ENCODE results near the gene ARL15. TPM values are rescaled to one million over a fixed set of nuclear protein-coding genes. Genes with fewer than 3 reads are reported as not detected.

ARL15 gene
- total RNA-seq, 1 donor from 2014 or later: 42.3 TPM

DNA sequence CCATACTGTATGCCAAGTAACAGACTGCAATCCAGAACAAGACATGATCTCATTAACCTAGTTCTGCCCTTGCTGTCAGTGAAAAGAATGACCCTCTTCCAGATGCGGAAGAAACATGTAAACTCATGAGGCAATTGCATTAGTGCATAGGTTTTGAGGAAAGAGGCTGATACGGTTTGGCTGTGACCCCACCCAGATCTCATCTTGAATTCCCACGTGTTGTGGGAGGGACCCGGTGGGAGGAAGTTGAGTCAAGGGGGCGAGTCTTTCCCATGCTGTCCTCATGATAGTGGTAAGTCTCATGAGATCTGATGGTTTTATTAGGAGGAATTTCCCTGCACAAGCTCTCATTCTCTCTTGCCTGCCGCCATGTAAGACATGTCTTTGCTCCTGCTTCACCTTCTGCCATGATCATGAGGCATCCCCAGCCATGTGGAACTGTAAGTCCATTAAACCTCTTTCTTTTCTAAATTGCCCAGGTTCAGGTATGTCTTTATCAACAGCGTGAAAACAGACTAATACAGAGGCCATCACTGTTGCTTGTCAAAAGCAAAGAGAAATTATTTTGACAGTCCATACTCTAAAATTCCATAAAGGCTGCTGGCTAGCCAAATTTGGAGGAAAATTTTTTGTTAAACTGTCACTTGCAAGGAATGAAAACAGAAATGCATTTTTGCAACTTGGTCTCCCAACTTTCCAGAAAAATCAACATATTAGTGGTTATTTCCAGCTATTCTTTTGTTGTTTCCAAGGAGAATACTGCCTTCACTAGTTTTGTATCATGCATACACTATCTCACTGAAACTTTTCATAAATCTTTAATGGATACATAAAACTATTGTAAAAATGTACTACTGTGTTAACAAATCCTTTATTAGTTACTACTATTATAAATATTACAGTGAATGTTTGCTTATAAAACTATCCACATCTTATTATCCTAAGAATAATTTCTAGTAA is 3.2 kb upstream of the ARL15 start:
- H3K27me3 ChIP-seq (ENCODE audit: control insufficient read depth in 3 of 3, insufficient read depth in 3 of 3, low read length in 3 of 3): no peaks in the 10 kb centered on the region
- no peak overlapping the region for H3K4me3 ChIP-seq (ENCODE audit: low read length in 3 of 3)
- H3K27ac ChIP-seq (ENCODE audit: low read depth, low read length): no peak overlapping the region
- H3K4me1 ChIP-seq (ENCODE audit: control insufficient read depth in 3 of 3, insufficient read depth in 3 of 3, low read length in 3 of 3): peaks cover 10 to 15% (median 14%) of the 10 kb centered on the region in 3 donors
- no peaks in the 10 kb centered on the region for H3K9me3 ChIP-seq (ENCODE audit: control insufficient read depth in 3 of 3, low read length in 3 of 3)
- H3K36me3 ChIP-seq (ENCODE audit: control insufficient read depth in 3 of 3, insufficient read depth in 3 of 3, low read length in 3 of 3): no peaks in the 10 kb centered on the region
- no peak overlapping the region for H3K9ac ChIP-seq (ENCODE audit: low read depth in 1 of 3, low read length in 3 of 3)

DNA sequence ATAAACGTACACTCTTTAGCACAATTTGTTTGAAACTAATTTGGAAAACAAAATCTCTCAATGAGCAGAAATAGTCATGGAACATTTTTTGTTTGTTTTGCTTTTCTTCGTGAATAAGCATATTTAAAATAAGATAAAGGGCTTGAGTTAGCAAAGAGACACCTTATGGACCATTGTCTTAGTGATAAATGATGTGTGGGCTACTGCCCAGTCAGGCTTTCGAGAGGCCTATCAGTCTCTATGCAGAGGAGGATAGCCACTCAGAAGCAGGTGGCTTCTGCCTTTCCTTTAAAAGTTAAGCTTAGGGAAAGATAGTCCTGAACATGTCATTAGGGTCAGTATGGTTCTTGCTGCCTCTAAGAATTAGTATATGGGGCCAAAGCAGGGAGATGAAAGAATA is 2.1 kb upstream of the ARL15 start:
- no peak overlapping the region for H3K9ac ChIP-seq (ENCODE audit: low read depth in 1 of 3, low read length in 3 of 3)
- peaks cover 10 to 15% (median 14%) of the 10 kb centered on the region in 3 donors for H3K4me1 ChIP-seq (ENCODE audit: control insufficient read depth in 3 of 3, insufficient read depth in 3 of 3, low read length in 3 of 3)
- H3K27ac ChIP-seq (ENCODE audit: low read depth, low read length): no peak overlapping the region
- no peak overlapping the region for H3K4me3 ChIP-seq (ENCODE audit: low read length in 3 of 3)
- no peaks in the 10 kb centered on the region for H3K9me3 ChIP-seq (ENCODE audit: control insufficient read depth in 3 of 3, low read length in 3 of 3)
- H3K27me3 ChIP-seq (ENCODE audit: control insufficient read depth in 3 of 3, insufficient read depth in 3 of 3, low read length in 3 of 3): no peaks in the 10 kb centered on the region
- no peaks in the 10 kb centered on the region for H3K36me3 ChIP-seq (ENCODE audit: control insufficient read depth in 3 of 3, insufficient read depth in 3 of 3, low read length in 3 of 3)

DNA sequence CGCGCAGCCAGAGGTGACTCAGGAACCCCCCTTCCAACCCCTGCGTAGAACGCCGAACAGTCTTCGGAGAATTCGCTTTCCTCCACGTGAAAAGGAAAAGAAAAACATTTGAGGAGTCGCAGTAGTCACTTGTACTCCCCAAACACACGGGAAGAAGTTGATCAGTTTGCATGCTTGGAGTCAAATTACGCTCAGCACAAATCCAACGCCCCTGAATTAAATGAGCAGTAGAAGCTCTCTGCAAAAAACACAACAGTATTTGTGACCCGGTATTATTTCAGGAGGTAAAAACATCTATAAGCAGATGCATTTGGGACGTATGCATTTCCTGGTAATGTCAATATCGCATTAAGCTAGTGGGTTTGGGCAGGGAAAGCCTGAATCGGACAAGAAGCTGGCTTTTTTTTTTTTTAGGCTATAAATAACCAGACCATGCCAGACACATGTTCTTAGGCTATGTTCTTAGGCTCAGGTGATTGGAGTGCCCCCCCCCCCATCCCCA is 854 bp upstream of the ARL15 start:
- Histone ChIP-seq H3K4me1 (ENCODE audit: control insufficient read depth in 3 of 3, insufficient read depth in 3 of 3, low read length in 3 of 3) (peaks cover 10 to 15% (median 14%) of the 10 kb centered on the region in 3 donors), H3K9me3 (ENCODE audit: control insufficient read depth in 3 of 3, low read length in 3 of 3) (no peaks in the 10 kb centered on the region), H3K9ac (ENCODE audit: low read depth in 1 of 3, low read length in 3 of 3) (peak overlapping the region; percentile 81 to 94 (median 93)), H3K36me3 (ENCODE audit: control insufficient read depth in 3 of 3, insufficient read depth in 3 of 3, low read length in 3 of 3) (no peaks in the 10 kb centered on the region), H3K4me3 (ENCODE audit: low read length in 3 of 3) (peak overlapping the region; percentile 92 to 97 (median 94)), H3K27me3 (ENCODE audit: control insufficient read depth in 3 of 3, insufficient read depth in 3 of 3, low read length in 3 of 3) (no peaks in the 10 kb centered on the region), H3K27ac (ENCODE audit: low read depth, low read length) (peak overlapping the region; percentile 74)

DNA sequence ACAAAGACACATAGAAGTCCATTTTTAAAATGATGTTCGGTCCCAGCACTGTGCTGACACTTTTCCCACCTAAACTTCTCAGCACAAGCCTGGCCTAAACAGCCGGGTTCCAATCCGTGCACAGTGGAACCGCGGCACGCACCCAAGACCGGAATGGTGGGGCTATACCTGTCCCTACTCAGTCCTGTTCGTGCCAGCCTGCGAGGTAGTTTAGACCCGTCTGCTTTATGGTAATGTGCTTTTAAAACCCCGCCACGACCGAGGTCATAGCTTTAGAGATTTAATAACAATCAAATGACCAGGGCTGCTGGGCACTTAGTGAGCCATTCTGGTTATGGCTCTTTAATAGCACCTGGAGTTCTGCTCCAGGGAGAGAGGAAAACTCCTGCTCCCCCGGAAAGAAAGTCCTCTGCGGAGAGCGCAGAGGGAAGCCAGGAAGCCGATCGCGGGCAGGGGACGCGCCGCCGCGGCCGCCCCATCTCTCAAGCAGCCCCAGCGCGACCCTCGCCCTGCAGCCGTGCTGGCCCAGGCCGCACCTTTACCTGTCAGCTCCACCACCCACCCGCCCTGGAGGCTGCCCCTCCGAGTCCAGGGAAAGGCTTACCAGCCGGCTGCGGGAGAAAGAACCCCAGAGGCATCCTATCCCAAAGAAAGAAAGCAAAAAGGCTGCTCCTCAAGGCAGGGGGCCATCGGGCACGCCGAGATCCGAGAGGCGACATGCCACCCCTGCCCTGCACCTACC is 511 bp downstream of the ARL15 start:
- Histone ChIP-seq H3K9me3 (ENCODE audit: control insufficient read depth in 3 of 3, low read length in 3 of 3) (no peaks in the 10 kb centered on the region), H3K4me3 (ENCODE audit: low read length in 3 of 3) (peak overlapping the region; percentile 92 to 97 (median 94)), H3K36me3 (ENCODE audit: control insufficient read depth in 3 of 3, insufficient read depth in 3 of 3, low read length in 3 of 3) (no peaks in the 10 kb centered on the region), H3K9ac (ENCODE audit: low read depth in 1 of 3, low read length in 3 of 3) (peak overlapping the region; percentile 93 to 94 (median 94)), H3K4me1 (ENCODE audit: control insufficient read depth in 3 of 3, insufficient read depth in 3 of 3, low read length in 3 of 3) (peaks cover 10 to 15% (median 14%) of the 10 kb centered on the region in 3 donors), H3K27me3 (ENCODE audit: control insufficient read depth in 3 of 3, insufficient read depth in 3 of 3, low read length in 3 of 3) (no peaks in the 10 kb centered on the region), H3K27ac (ENCODE audit: low read depth, low read length) (peak overlapping the region; percentile 74)

DNA sequence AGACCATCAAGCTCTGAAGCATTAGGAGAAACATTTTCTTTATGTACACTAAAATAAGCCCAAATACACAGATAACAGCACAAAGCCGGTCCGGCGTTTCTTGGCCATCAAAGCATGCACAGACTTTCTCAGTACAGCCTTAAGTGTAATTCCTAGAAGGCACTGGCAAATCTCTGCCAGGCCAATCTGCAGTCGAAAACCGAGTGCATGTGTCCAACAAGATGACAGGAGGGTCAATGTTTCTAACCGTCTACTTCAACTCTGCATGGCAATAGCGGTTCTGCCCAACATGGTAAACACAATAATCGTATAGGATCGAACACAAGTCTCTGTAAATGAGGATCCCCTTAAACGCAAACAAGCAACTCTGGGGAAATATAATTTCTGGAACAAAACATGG is 1.1 kb downstream of the ARL15 start:
- Histone ChIP-seq H3K4me1 (ENCODE audit: control insufficient read depth in 3 of 3, insufficient read depth in 3 of 3, low read length in 3 of 3) (peaks cover 10 to 15% (median 14%) of the 10 kb centered on the region in 3 donors), H3K27me3 (ENCODE audit: control insufficient read depth in 3 of 3, insufficient read depth in 3 of 3, low read length in 3 of 3) (no peaks in the 10 kb centered on the region), H3K9me3 (ENCODE audit: control insufficient read depth in 3 of 3, low read length in 3 of 3) (no peaks in the 10 kb centered on the region), H3K4me3 (ENCODE audit: low read length in 3 of 3) (peak overlapping the region; percentile 92 to 97 (median 94)), H3K9ac (ENCODE audit: low read depth in 1 of 3, low read length in 3 of 3) (peak overlapping the region; percentile 93 to 94 (median 94)), H3K27ac (ENCODE audit: low read depth, low read length) (no peak overlapping the region), H3K36me3 (ENCODE audit: control insufficient read depth in 3 of 3, insufficient read depth in 3 of 3, low read length in 3 of 3) (no peaks in the 10 kb centered on the region)

DNA sequence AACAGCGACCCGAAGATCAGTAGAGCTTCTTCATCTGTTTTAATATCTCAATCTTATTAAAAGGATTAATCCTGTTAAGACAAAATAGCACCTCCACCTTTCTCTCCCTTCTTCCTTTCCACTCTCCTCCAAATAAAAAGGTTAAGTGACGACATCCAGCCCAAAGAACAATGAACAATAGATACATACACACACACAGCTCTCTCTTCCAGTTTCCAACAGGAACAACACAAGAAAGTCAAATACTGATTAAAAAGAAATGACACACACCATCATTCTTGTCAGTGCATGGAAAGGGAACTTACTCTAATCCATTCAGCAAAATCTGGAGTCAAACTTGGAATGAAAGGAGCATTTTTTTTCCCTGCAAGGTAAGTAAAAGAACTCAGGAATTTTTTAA is 2.8 kb downstream of the ARL15 start:
- Histone ChIP-seq H3K27me3 (ENCODE audit: control insufficient read depth in 3 of 3, insufficient read depth in 3 of 3, low read length in 3 of 3) (no peaks in the 10 kb centered on the region), H3K9ac (ENCODE audit: low read depth in 1 of 3, low read length in 3 of 3) (no peak overlapping the region), H3K9me3 (ENCODE audit: control insufficient read depth in 3 of 3, low read length in 3 of 3) (no peaks in the 10 kb centered on the region), H3K36me3 (ENCODE audit: control insufficient read depth in 3 of 3, insufficient read depth in 3 of 3, low read length in 3 of 3) (no peaks in the 10 kb centered on the region), H3K27ac (ENCODE audit: low read depth, low read length) (no peak overlapping the region), H3K4me3 (ENCODE audit: low read length in 3 of 3) (no peak overlapping the region), H3K4me1 (ENCODE audit: control insufficient read depth in 3 of 3, insufficient read depth in 3 of 3, low read length in 3 of 3) (peaks cover 10 to 15% (median 14%) of the 10 kb centered on the region in 3 donors)

DNA sequence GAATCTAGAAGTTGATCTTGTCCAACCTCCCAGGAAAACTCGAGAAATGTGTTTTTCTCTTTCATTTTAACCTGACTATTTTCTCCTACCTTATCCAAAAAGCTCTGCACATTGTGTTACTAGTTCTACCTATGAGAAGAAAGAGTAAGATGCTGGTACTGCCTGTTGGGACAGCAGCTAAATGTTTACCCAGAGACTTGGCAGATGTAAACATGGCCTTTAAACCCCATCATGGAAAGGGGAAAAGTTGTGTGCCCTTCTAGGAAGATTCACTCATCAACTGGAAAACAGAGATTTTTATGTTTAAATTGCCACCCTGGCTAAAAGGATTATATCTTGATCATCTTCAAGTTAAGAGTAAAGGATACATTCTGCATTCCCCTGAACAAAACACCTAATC is 3.5 kb downstream of the ARL15 start:
- Histone ChIP-seq H3K9me3 (ENCODE audit: control insufficient read depth in 3 of 3, low read length in 3 of 3) (no peaks in the 10 kb centered on the region), H3K4me1 (ENCODE audit: control insufficient read depth in 3 of 3, insufficient read depth in 3 of 3, low read length in 3 of 3) (peaks cover 10 to 21% (median 19%) of the 10 kb centered on the region in 3 donors), H3K27me3 (ENCODE audit: control insufficient read depth in 3 of 3, insufficient read depth in 3 of 3, low read length in 3 of 3) (no peaks in the 10 kb centered on the region), H3K36me3 (ENCODE audit: control insufficient read depth in 3 of 3, insufficient read depth in 3 of 3, low read length in 3 of 3) (no peaks in the 10 kb centered on the region), H3K4me3 (ENCODE audit: low read length in 3 of 3) (no peak overlapping the region), H3K27ac (ENCODE audit: low read depth, low read length) (no peak overlapping the region), H3K9ac (ENCODE audit: low read depth in 1 of 3, low read length in 3 of 3) (no peak overlapping the region)

DNA sequence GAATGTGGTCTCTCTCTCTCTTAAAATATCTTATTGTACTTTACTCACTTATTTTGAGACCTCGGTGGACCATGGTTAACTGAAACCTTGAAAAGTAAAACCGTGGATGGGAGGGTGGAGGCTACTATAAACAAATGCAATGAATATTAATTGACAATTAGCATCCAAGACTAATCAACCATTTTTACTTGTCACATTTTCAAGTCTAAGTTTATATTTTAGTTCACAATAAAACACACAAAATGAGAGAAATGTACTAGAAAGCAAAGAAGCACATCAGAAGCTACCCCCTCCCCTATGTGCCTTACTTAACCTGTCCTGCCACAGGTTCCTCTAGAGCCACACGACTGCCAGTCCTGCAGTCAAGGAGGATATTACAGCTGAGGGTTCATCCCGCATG is 4.6 kb downstream of the ARL15 start:
- Histone ChIP-seq H3K4me1 (ENCODE audit: control insufficient read depth in 3 of 3, insufficient read depth in 3 of 3, low read length in 3 of 3) (peaks cover 7 to 22% (median 18%) of the 10 kb centered on the region in 3 donors), H3K27me3 (ENCODE audit: control insufficient read depth in 3 of 3, insufficient read depth in 3 of 3, low read length in 3 of 3) (no peaks in the 10 kb centered on the region), H3K4me3 (ENCODE audit: low read length in 3 of 3) (no peak overlapping the region)

DNA sequence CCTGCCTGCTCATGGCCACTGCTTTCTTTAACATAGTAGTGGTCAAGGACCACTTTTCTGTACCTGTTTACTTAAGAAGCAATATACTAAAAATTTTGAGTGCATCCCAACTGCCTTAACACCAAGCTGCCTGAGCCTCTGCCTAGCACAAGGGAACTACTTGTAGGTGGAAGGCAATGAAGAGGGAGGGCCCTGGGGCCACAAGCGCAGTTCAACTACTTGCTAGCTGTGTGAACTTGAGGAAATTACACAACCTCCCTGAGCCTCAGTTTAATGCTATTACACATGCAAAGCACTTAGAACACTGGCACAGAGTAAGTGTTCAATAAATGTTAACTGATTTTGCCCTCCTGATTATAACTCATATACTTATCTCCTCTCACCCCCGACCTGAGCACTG is 6.3 kb downstream of the ARL15 start:
- no peak overlapping the region for H3K4me3 ChIP-seq (ENCODE audit: low read length in 3 of 3)
- no peak overlapping the region for H3K9ac ChIP-seq (ENCODE audit: low read depth in 1 of 3, low read length in 3 of 3)
- no peaks in the 10 kb centered on the region for H3K36me3 ChIP-seq (ENCODE audit: control insufficient read depth in 3 of 3, insufficient read depth in 3 of 3, low read length in 3 of 3)
- no peaks in the 10 kb centered on the region for H3K9me3 ChIP-seq (ENCODE audit: control insufficient read depth in 3 of 3, low read length in 3 of 3)
- no peak overlapping the region for H3K27ac ChIP-seq (ENCODE audit: low read depth, low read length)
- peaks cover under 1 to 15% (median 12%) of the 10 kb centered on the region in 3 donors for H3K4me1 ChIP-seq (ENCODE audit: control insufficient read depth in 3 of 3, insufficient read depth in 3 of 3, low read length in 3 of 3)
- no peaks in the 10 kb centered on the region for H3K27me3 ChIP-seq (ENCODE audit: control insufficient read depth in 3 of 3, insufficient read depth in 3 of 3, low read length in 3 of 3)

More for the DNA sequence above, 4.6 kb downstream of the ARL15 start:
- Histone ChIP-seq H3K9ac (ENCODE audit: low read depth in 1 of 3, low read length in 3 of 3) (no peak overlapping the region), H3K27ac (ENCODE audit: low read depth, low read length) (no peak overlapping the region), H3K36me3 (ENCODE audit: control insufficient read depth in 3 of 3, insufficient read depth in 3 of 3, low read length in 3 of 3) (no peaks in the 10 kb centered on the region), H3K9me3 (ENCODE audit: control insufficient read depth in 3 of 3, low read length in 3 of 3) (no peaks in the 10 kb centered on the region)

Measured in skeletal muscle tissue (tissue), 4 donors.